ENCODE measurements around the gene SELENON.

- TF ChIP-seq EZH2 (IDR thresholded peaks at IDR 0.05; ENCODE audit: insufficient read depth, poor library complexity, severe bottlenecking), result no peak
- TF ChIP-seq EZH2phosphoT487 (IDR thresholded peaks at IDR 0.05; ENCODE audit: insufficient read depth, low read depth), result no peak
Observed at GRCh38 chr1:25765136-25765922, 34.7 kb upstream of the SELENON start.

Measured in GM23248 (cell line).